HepG2 (cell line): Measurements from ENCODE around the gene KCND3. TPM values are rescaled to one million over a fixed set of nuclear protein-coding genes. Genes with fewer than 3 reads are reported as not detected.

Experiments
- DNMT1 ChIP-seq: sonication (generic); formaldehyde crosslinking; IDR thresholded peaks from 2 replicates; pipeline ENCODE4 v1.5.1; 2020; ENCODE audit warnings: mild to moderate bottlenecking, missing genetic modification reagents
- HNRNPUL1 ChIP-seq: fragments of 200-400 bp; formaldehyde crosslinking; IDR thresholded peaks from 2 replicates; pipeline ENCODE4 v1.6.1; 2017; ENCODE audit warnings: low read depth, mild to moderate bottlenecking, low read length, moderate library complexity
- HOXA5 ChIP-seq: sonication (generic); formaldehyde crosslinking; IDR thresholded peaks from 2 replicates; pipeline ENCODE4 v1.4.0; 2020; ENCODE audit warnings: missing genetic modification reagents
- MXI1 ChIP-seq: IDR thresholded peaks from 3 replicates; pipeline ENCODE4 v1.6.1; 2012; ENCODE audit warnings: low read depth, low read length, inconsistent platforms, borderline replicate concordance
- NKX3-1 ChIP-seq: sonication (generic); formaldehyde crosslinking; IDR thresholded peaks from 2 replicates; pipeline ENCODE4 v1.5.0; 2020; ENCODE audit warnings: missing genetic modification reagents
- RFXAP ChIP-seq: sonication (generic); formaldehyde crosslinking; IDR thresholded peaks from 2 replicates; pipeline ENCODE4 v1.4.0; 2020; ENCODE audit warnings: missing genetic modification reagents, borderline replicate concordance
- SMAD1 ChIP-seq: sonication (generic); formaldehyde crosslinking; IDR thresholded peaks from 2 replicates; pipeline ENCODE4 v1.4.0; 2020; ENCODE audit warnings: missing genetic modification reagents, low read depth, mild to moderate bottlenecking, borderline replicate concordance
- TEAD3 ChIP-seq: optimal IDR thresholded peaks from 2 replicates; pipeline ENCODE3; 2016; ENCODE audit warnings: borderline replicate concordance
- ZBTB44 ChIP-seq: sonication (generic); formaldehyde crosslinking; IDR thresholded peaks from 2 replicates; pipeline ENCODE4 v1.4.0; 2020; ENCODE audit warnings: missing genetic modification reagents
- ZHX2 ChIP-seq, 2 experiments: sonication (generic) in 1 of 2; formaldehyde crosslinking in 1 of 2; IDR thresholded peaks; 2 replicates each; pipeline versions ENCODE4 v1.6.1 to v1.9.0; 2014 to 2022; ENCODE audit warnings: antibody characterized with exemption in 1 of 2, borderline replicate concordance in 1 of 2, inconsistent platforms in 1 of 2, low read depth in 1 of 2, missing genetic modification reagents in 1 of 2
- ZNF160 ChIP-seq: sonication (generic); formaldehyde crosslinking; IDR thresholded peaks from 2 replicates; pipeline ENCODE4 v1.8.0; 2022; ENCODE audit warnings: mild to moderate bottlenecking, inconsistent platforms, missing genetic modification reagents
- ZNF263 ChIP-seq: sonication (generic); formaldehyde crosslinking; IDR thresholded peaks from 2 replicates; pipeline ENCODE4 v1.4.0; 2020; ENCODE audit warnings: missing genetic modification reagents
- ZNF430 ChIP-seq: sonication (generic); formaldehyde crosslinking; IDR thresholded peaks from 2 replicates; pipeline ENCODE4 v1.9.0; 2021; ENCODE audit warnings: mild to moderate bottlenecking, missing genetic modification reagents
- ZNF510 ChIP-seq: sonication (generic); formaldehyde crosslinking; IDR thresholded peaks from 2 replicates; pipeline ENCODE4 v1.4.0; 2020; ENCODE audit warnings: low read depth, mild to moderate bottlenecking, missing genetic modification reagents
- ZNF629 ChIP-seq: sonication (generic); formaldehyde crosslinking; conservative IDR thresholded peaks from 2 replicates; pipeline ENCODE4 v1.5.0; 2020; ENCODE audit warnings: missing genetic modification reagents
- ZNF768 ChIP-seq: sonication (generic); formaldehyde crosslinking; IDR thresholded peaks from 2 replicates; pipeline ENCODE4 v1.4.0; 2020; ENCODE audit warnings: missing genetic modification reagents
- ZNF776 ChIP-seq: sonication (generic); formaldehyde crosslinking; IDR thresholded peaks from 2 replicates; pipeline ENCODE4 v1.4.0; 2020; ENCODE audit warnings: mild to moderate bottlenecking, missing genetic modification reagents
- ZNF788 ChIP-seq: sonication (generic); formaldehyde crosslinking; IDR thresholded peaks from 2 replicates; pipeline ENCODE4 v1.5.0; 2020; ENCODE audit warnings: mild to moderate bottlenecking, missing genetic modification reagents, borderline replicate concordance
- ZNF800 ChIP-seq: sonication (generic); formaldehyde crosslinking; IDR thresholded peaks from 2 replicates; pipeline ENCODE4 v1.4.0; 2020; ENCODE audit warnings: missing genetic modification reagents
- polyA plus RNA-seq, 8 experiments: library from polyadenylated mRNA; depleted of rRNA in 3 of 8; stranded (reverse) in 7 of 8; unstranded in 1 of 8; fragments of >200 nt; fragmentation: Illumina TruSeq in 4 of 8; extraction: Trizol in 4 of 8; gene quantifications; 2 replicates each; pipeline versions ENCODE4 v1.2.1 to v1.2.3, GENCODE V29; 2011 to 2016; ENCODE audit warnings: low read depth in 4 of 8, missing spikeins in 1 of 8, mixed read lengths in 1 of 8; ENCODE audit not compliant: insufficient read depth in 1 of 8
- total RNA-seq, 5 experiments: library from RNA; depleted of rRNA; stranded (reverse); fragments of >200 nt; fragmentation: Illumina TruSeq; extraction: Trizol; gene quantifications; 2 replicates each; pipeline ENCODE4 v1.2.3, GENCODE V29; 2016; ENCODE audit warnings: low read depth in 1 of 5

KCND3 gene
- total and polyA plus RNA-seq, 2 of the 13 experiments (the other 11 are each of a cell fraction or from before 2014, with no cell fraction given): 0.04 TPM; not detected in 1

GRCh38 chr1:111739194-111739924 is 250.1 kb downstream of the KCND3 start, which contains the start of gene INKA2 (continued):
- TF ChIP-seq ZHX2 (IDR thresholded peaks at IDR 0.05; ENCODE audit: low read depth) (no peak), ZHX2 (CRISPR knock-in tag; IDR thresholded peaks at IDR 0.05; ENCODE audit: borderline replicate concordance) (no peak), ZBTB44 (CRISPR knock-in tag) (no peak), HNRNPUL1 (0 out of 2 replicates have a peak, but pooled peaks have one; percentile 29), RFXAP (CRISPR knock-in tag) (peak; percentile 77; the same call in 1 of the 2 replicates), HOXA5 (CRISPR knock-in tag) (peak; percentile 67), ZNF768 (peak; percentile 9; the same call in 1 of the 2 replicates), ZNF800 (CRISPR knock-in tag) (peak; percentile 98), ZNF510 (CRISPR knock-in tag) (peak; percentile 67; the same call in 1 of the 2 replicates), ZNF776 (peak; percentile 75), ZNF629 (0 out of 2 replicates have a peak, but pooled peaks have one; percentile 5), DNMT1 (CRISPR knock-in tag) (0 out of 2 replicates have a peak, but pooled peaks have one; percentile 60), TEAD3 (peak; percentile 53), ZNF160 (CRISPR knock-in tag) (no peak), ZNF788 (peak; percentile 73; the same call in 1 of the 2 replicates), MXI1 (peak; percentile 46; the same call in 1 of the 3 replicates), ZNF263 (CRISPR knock-in tag) (peak; percentile 68), ZNF430 (CRISPR knock-in tag) (peak; percentile 96), NKX3-1 (CRISPR knock-in tag) (peak; percentile 22; the same call in 1 of the 2 replicates), SMAD1 (no peak)
